NCI-H345 treated with DMSO at 0.1 percent for 48 hours (cell line): Measurements from ENCODE around the gene PHF2.

Experiments used
- DNase-seq: peaks from one replicate; lab custom pipeline; 2025; ENCODE audit not compliant: unreplicated experiment; lab: John Stamatoyannopoulos, UW

The PHF2 gene

GRCh38 chr9:93576258-93577077 is at the start of gene PHF2:
TSS of gene PHF2 (plus strand) at chr9:93576584. CDS start at chr9:93576774, 190 bp downstream.
- DNase-seq, result no peak

GRCh38 chr9:93531374-93531773 is 45.0 kb upstream of the PHF2 start:
- no peak for DNase-seq

- no peak for DNase-seq
These were observed 44.2 kb upstream of the PHF2 start for GRCh38 chr9:93532141-93532540.

- no peak for DNase-seq
These were observed 42.5 kb upstream of the PHF2 start for GRCh38 chr9:93533863-93534262.

- no peak for DNase-seq
These were observed 40.2 kb upstream of the PHF2 start for GRCh38 chr9:93536167-93536566.

GRCh38 chr9:93536874-93537273 is 39.5 kb upstream of the PHF2 start:
- no peak for DNase-seq

- DNase-seq, result no peak
These were observed 36.1 kb upstream of the PHF2 start for GRCh38 chr9:93540305-93540704.

GRCh38 chr9:93541005-93541404 is 35.4 kb upstream of the PHF2 start:
- DNase-seq, result no peak

GRCh38 chr9:93541581-93542349 is 34.6 kb upstream of the PHF2 start:
- DNase-seq, result no peak

GRCh38 chr9:93543117-93543516 is 33.3 kb upstream of the PHF2 start:
- DNase-seq, result no peak

- peak; percentile 51 for DNase-seq
These were observed 30.0 kb upstream of the PHF2 start for GRCh38 chr9:93546356-93546755.

- no peak for DNase-seq
These were observed 26.8 kb upstream of the PHF2 start for GRCh38 chr9:93549611-93550010.

- no peak for DNase-seq
These were observed 23.5 kb upstream of the PHF2 start for GRCh38 chr9:93552923-93553322.

GRCh38 chr9:93555370-93555769 is 21.0 kb upstream of the PHF2 start:
- no peak for DNase-seq

- no peak for DNase-seq
These were observed 18.8 kb upstream of the PHF2 start for GRCh38 chr9:93557366-93558137.

GRCh38 chr9:93558503-93558902 is 17.9 kb upstream of the PHF2 start:
- DNase-seq, result no peak

- DNase-seq, result no peak
These were observed 15.4 kb upstream of the PHF2 start for GRCh38 chr9:93560991-93561390.

GRCh38 chr9:93562157-93562556 is 14.2 kb upstream of the PHF2 start:
- no peak for DNase-seq

- no peak for DNase-seq
These were observed 11.3 kb upstream of the PHF2 start for GRCh38 chr9:93565089-93565488.

- DNase-seq, result peak; percentile 82
These were observed 9.7 kb upstream of the PHF2 start for GRCh38 chr9:93566408-93567270.
